H1 (cell line): ENCODE results near the gene LAPTM4A. TPM values are rescaled to one million over a fixed set of nuclear protein-coding genes. Genes with fewer than 3 reads are reported as not detected.

ENCODE experiments used
- CTCF ChIA-PET: fragments of 300-600 bp; sonication (Branson Sonifier 250); formaldehyde crosslinking; loops from one replicate; lab custom pipeline; 2021; ENCODE audit not compliant: partially characterized antibody; lab: Charles Lee
- POLR2A ChIA-PET: fragments of 300-600 bp; sonication (Branson Sonifier 250); formaldehyde crosslinking; loops from one replicate; lab custom pipeline; 2021; ENCODE audit warnings: inconsistent platforms; ENCODE audit not compliant: partially characterized antibody; lab: Charles Lee
- DNase-seq, 2 experiments: peaks; one replicate each; pipeline versions ENCODE4 v3.0.0 to v3.0.0-alpha.2; 2010 to 2022; ENCODE audit warnings: low spot score in 2 of 2, low read depth in 1 of 2, mixed read lengths in 1 of 2
- FAIRE-seq: peaks from 2 replicates; lab custom pipeline; 2011; peaks lifted over from hg19 to GRCh38; lab: Jason Lieb, UNC
- H2AFZ ChIP-seq: 2 replicates; pipeline ENCODE4 v1.8.1; 2012; ENCODE audit warnings: low read length, inconsistent platforms
- H2AK5ac ChIP-seq: 2 replicates; pipeline ENCODE4 v1.6.1; 2013; ENCODE audit warnings: low read depth, low read length
- H2BK120ac ChIP-seq: replicated peaks from 2 replicates; pipeline ENCODE3; 2013; ENCODE audit warnings: low read depth, low read length, inconsistent platforms
- H2BK12ac ChIP-seq: 2 replicates; pipeline ENCODE4 v1.6.1; 2013; ENCODE audit warnings: low read depth, low read length
- H2BK15ac ChIP-seq: 2 replicates; pipeline ENCODE4 v1.6.1; 2013; ENCODE audit warnings: low read length
- H2BK20ac ChIP-seq: 2 replicates; pipeline ENCODE4 v1.6.1; 2013; ENCODE audit warnings: low read length
- H2BK5ac ChIP-seq: 2 replicates; pipeline ENCODE4 v1.6.1; 2013; ENCODE audit warnings: low read depth, low read length
- H3K14ac ChIP-seq: 2 replicates; pipeline ENCODE4 v1.6.1; 2013; ENCODE audit warnings: inconsistent platforms; ENCODE audit not compliant: insufficient read length
- H3K18ac ChIP-seq: 2 replicates; pipeline ENCODE4 v1.6.1; 2013; ENCODE audit warnings: low read length; ENCODE audit errors: extremely low read depth
- H3K23ac ChIP-seq: 2 replicates; pipeline ENCODE4 v1.6.1; 2013; ENCODE audit warnings: inconsistent platforms; ENCODE audit not compliant: insufficient read length
- H3K23me2 ChIP-seq: 2 replicates; pipeline ENCODE4 v1.6.1; 2013; ENCODE audit warnings: low read depth, low read length
- H3K27ac ChIP-seq: 2 replicates; pipeline ENCODE4 v1.6.1; 2011; ENCODE audit warnings: low read depth, low read length, inconsistent platforms
- H3K27me3 ChIP-seq, 4 experiments: replicated peaks in 1 of 4; 1 replicate in 1 of 4; 2 replicates in 3 of 4; pipeline versions ENCODE4 v1.6.1 to v1.8.1; 2011 to 2013; ENCODE audit warnings: low read length in 3 of 4, mild to moderate bottlenecking in 3 of 4, inconsistent platforms in 2 of 4, mixed read lengths in 2 of 4, moderate library complexity in 1 of 4; ENCODE audit not compliant: control insufficient read depth in 3 of 4, insufficient read depth in 3 of 4; ENCODE audit errors: extremely low read depth in 1 of 4
- H3K36me3 ChIP-seq, 4 experiments: 2 replicates each; pipeline versions ENCODE4 v1.6.1 to v1.8.1; 2011 to 2013; ENCODE audit warnings: mild to moderate bottlenecking in 4 of 4, low read length in 3 of 4, moderate library complexity in 2 of 4, control low read depth in 1 of 4, inconsistent platforms in 1 of 4; ENCODE audit not compliant: insufficient read depth in 4 of 4, control insufficient read depth in 2 of 4
- H3K4ac ChIP-seq: replicated peaks from 2 replicates; pipeline ENCODE3; 2013; ENCODE audit warnings: low read length, low read depth, mixed read lengths, inconsistent platforms; ENCODE audit not compliant: insufficient read length
- H3K4me1 ChIP-seq, 4 experiments: replicated peaks in 1 of 4; 1 replicate in 1 of 4; 2 replicates in 3 of 4; pipeline versions ENCODE4 v1.6.1 to v1.8.1; 2011 to 2013; ENCODE audit warnings: low read length in 3 of 4, inconsistent platforms in 2 of 4, mixed read lengths in 1 of 4; ENCODE audit not compliant: insufficient read depth in 4 of 4, control insufficient read depth in 3 of 4
- H3K4me2 ChIP-seq, 2 experiments: 2 replicates each; pipeline versions ENCODE4 v1.6.1 to v1.8.1; 2011 to 2013; ENCODE audit warnings: low read depth in 2 of 2, low read length in 2 of 2, control low read depth in 1 of 2, inconsistent platforms in 1 of 2, mild to moderate bottlenecking in 1 of 2; ENCODE audit not compliant: insufficient read depth in 1 of 2
- H3K4me3 ChIP-seq, 4 experiments: fragments of 200-600, 300-600 bp in 1 of 4; sonication (generic), shearing (Covaris generic), sonication (Bioruptor Twin) in 1 of 4; 2 replicates each; pipeline versions ENCODE4 v1.5.1 to v1.8.1; 2011 to 2016; ENCODE audit warnings: low read length in 4 of 4, low read depth in 3 of 4, control low read depth in 2 of 4, inconsistent platforms in 2 of 4, mild to moderate bottlenecking in 2 of 4, mixed read lengths in 1 of 4, moderate library complexity in 1 of 4; ENCODE audit not compliant: insufficient read depth in 2 of 4; ENCODE audit errors: extremely low read depth in 1 of 4
- H3K56ac ChIP-seq: replicated peaks from 2 replicates; pipeline ENCODE3; 2013; ENCODE audit warnings: low read depth, mild to moderate bottlenecking, mixed read lengths, low read length, inconsistent platforms; ENCODE audit not compliant: insufficient read length
- H3K79me1 ChIP-seq: 2 replicates; pipeline ENCODE4 v1.6.1; 2013; ENCODE audit warnings: low read depth, low read length, control low read depth
- H3K79me2 ChIP-seq, 2 experiments: 2 replicates each; pipeline versions ENCODE4 v1.6.1 to v1.8.1; 2012 to 2013; ENCODE audit warnings: low read length in 2 of 2, mild to moderate bottlenecking in 2 of 2, inconsistent platforms in 1 of 2; ENCODE audit not compliant: insufficient read depth in 2 of 2, control insufficient read depth in 1 of 2
- H3K9ac ChIP-seq, 4 experiments: replicated peaks in 1 of 4; 1 replicate in 1 of 4; 2 replicates in 3 of 4; pipeline versions ENCODE4 v1.6.1 to v1.8.1; 2011 to 2013; ENCODE audit warnings: low read depth in 3 of 4, low read length in 3 of 4, control low read depth in 2 of 4, mild to moderate bottlenecking in 2 of 4, moderate library complexity in 2 of 4, inconsistent platforms in 1 of 4; ENCODE audit errors: extremely low read depth in 1 of 4
- H3K9me3 ChIP-seq, 2 experiments: 2 replicates each; pipeline versions ENCODE4 v1.6.1 to v1.8.1; 2012 to 2013; ENCODE audit warnings: mild to moderate bottlenecking in 2 of 2, moderate library complexity in 2 of 2, control low read depth in 1 of 2, inconsistent platforms in 1 of 2, low read depth in 1 of 2, low read length in 1 of 2, mixed read lengths in 1 of 2; ENCODE audit not compliant: insufficient read depth in 2 of 2
- H4K20me1 ChIP-seq, 2 experiments: replicated peaks in 1 of 2; 2 replicates each; pipeline versions ENCODE3 to v1.8.1; 2011 to 2013; ENCODE audit warnings: inconsistent platforms in 2 of 2, low read length in 2 of 2, mild to moderate bottlenecking in 1 of 2; ENCODE audit not compliant: insufficient read depth in 2 of 2, control insufficient read depth in 1 of 2
- H4K5ac ChIP-seq: 2 replicates; pipeline ENCODE4 v1.6.1; 2013; ENCODE audit warnings: low read length, low read depth, mixed read lengths, inconsistent platforms; ENCODE audit not compliant: insufficient read length
- H4K8ac ChIP-seq: 2 replicates; pipeline ENCODE4 v1.8.0; 2013; ENCODE audit warnings: mild to moderate bottlenecking, moderate library complexity, low read length, inconsistent platforms; ENCODE audit not compliant: insufficient read depth; ENCODE audit errors: extremely low read depth
- H4K91ac ChIP-seq: replicated peaks from 2 replicates; pipeline ENCODE3; 2013; ENCODE audit warnings: low read length, mixed read lengths, inconsistent platforms; ENCODE audit not compliant: insufficient read length
- BACH1 ChIP-seq: IDR thresholded peaks from 2 replicates; pipeline ENCODE4 v1.6.1; 2012; ENCODE audit warnings: low read length, improper control_type of control experiment
- BCL11A ChIP-seq, 2 experiments: IDR thresholded peaks; one replicate each; pipeline ENCODE4 v1.6.1; 2011; ENCODE audit warnings: low read depth in 2 of 2, low read length in 2 of 2, mild to moderate bottlenecking in 2 of 2
- CBX5 ChIP-seq: fragments of 300-800, 300-1000 bp; sonication (generic); IDR thresholded peaks from 2 replicates; pipeline ENCODE4 v1.7.1; 2016; ENCODE audit warnings: antibody characterized with exemption, low read length, low read depth
- CBX8 ChIP-seq: fragments of 300-800, 300-1000 bp; sonication (generic); IDR thresholded peaks from 2 replicates; pipeline ENCODE4 v1.7.1; 2016; ENCODE audit warnings: low read depth, low read length, borderline replicate concordance
- HDAC2 ChIP-seq, 2 experiments: fragments of 300-600 bp in 1 of 2; sonication (generic) in 1 of 2; IDR thresholded peaks; 2 replicates each; pipeline ENCODE4 v1.6.1; 2011 to 2012; ENCODE audit warnings: low read depth in 2 of 2, low read length in 2 of 2, mild to moderate bottlenecking in 2 of 2, moderate library complexity in 2 of 2, borderline replicate concordance in 1 of 2, inconsistent platforms in 1 of 2
- KDM5A ChIP-seq: fragments of 200-600 bp; IDR thresholded peaks from 2 replicates; pipeline ENCODE4 v1.7.1; 2012; ENCODE audit warnings: mild to moderate bottlenecking, low read length, inconsistent platforms, mixed read lengths
- NANOG ChIP-seq: IDR thresholded peaks from 2 replicates; pipeline ENCODE4 v1.6.1; 2011; ENCODE audit warnings: low read length, low read depth, mild to moderate bottlenecking, inconsistent platforms; ENCODE audit not compliant: insufficient read depth, poor library complexity, severe bottlenecking
- NRF1 ChIP-seq: IDR thresholded peaks from 2 replicates; pipeline ENCODE4 v1.6.1; 2011; ENCODE audit warnings: mild to moderate bottlenecking, low read depth, low read length, improper control_type of control experiment
- PHF8 ChIP-seq: fragments of 200-600 bp; sonication (generic); conservative IDR thresholded peaks from 2 replicates; pipeline ENCODE4 v1.7.1; 2012; ENCODE audit warnings: low read depth, mild to moderate bottlenecking, inconsistent platforms, low read length, moderate library complexity
- POU5F1 ChIP-seq: IDR thresholded peaks from 2 replicates; pipeline ENCODE4 v1.6.1; 2011; ENCODE audit warnings: low read depth, mild to moderate bottlenecking, low read length, moderate library complexity
- RBBP5 ChIP-seq: IDR thresholded peaks from 2 replicates; pipeline ENCODE4 v1.7.1; 2012; ENCODE audit warnings: low read depth, mild to moderate bottlenecking, inconsistent platforms, low read length, moderate library complexity, borderline replicate concordance
- RFX5 ChIP-seq: IDR thresholded peaks from 2 replicates; pipeline ENCODE4 v1.6.1; 2011; ENCODE audit warnings: low read depth, low read length, improper control_type of control experiment, borderline replicate concordance
- ZNF274 ChIP-seq: IDR thresholded peaks from 2 replicates; pipeline ENCODE4 v1.7.0; 2012; ENCODE audit warnings: low read length, borderline replicate concordance; ENCODE audit errors: extremely low read depth
- WGBS, 2 experiments: shearing (Covaris generic) in 1 of 2; methylation state at CpG; one replicate each; pipeline versions ENCODE4 v1.1.6 to v1.1.7; 2013 to 2015; ENCODE audit warnings: low lambda C conversion rate in 2 of 2, mixed read lengths in 2 of 2, inconsistent platforms in 1 of 2, low coverage in 1 of 2, missing lambda C conversion rate in 1 of 2; ENCODE audit not compliant: insufficient replicate concordance in 2 of 2, insufficient coverage in 1 of 2, insufficient read length in 1 of 2; ENCODE audit errors: extremely low coverage in 1 of 2, missing lambda C conversion rate in 1 of 2; 5-methylcytosine and 5-hydroxymethylcytosine counted together
- polyA plus RNA-seq, 7 experiments: library from polyadenylated mRNA; depleted of rRNA in 3 of 7; stranded (reverse) in 5 of 7; unstranded in 2 of 7; fragments of >200 nt in 5 of 7; fragments of 200-250 nt in 2 of 7; gene quantifications; 1 replicate in 5 of 7; 2 replicates in 1 of 7; 4 replicates in 1 of 7; pipeline versions ENCODE4 v1.2.1 to v1.2.3, GENCODE V29; 2011 to 2013; ENCODE audit warnings: missing spikeins in 2 of 7, mixed read lengths in 2 of 7
- total RNA-seq: library from RNA; stranded (reverse); fragmentation: NEBNext Ultra II Directional; extraction: Animal tissue kit (Norgen Biotek cat#: 25700); gene quantifications from 2 replicates; pipeline ENCODE4 v1.2.1, GENCODE V29; 2021

Gene LAPTM4A
- total and polyA plus RNA-seq, 2 of the 8 experiments (the other 6 are each of a cell fraction or from before 2014, with no cell fraction given) = 193 to 419 TPM

GRCh38 chr2:20034821-20035220 lies 16.6 kb downstream of the LAPTM4A start:
- ChIA-PET POLR2A (interaction anchor here (1.1 to 2.4 kb wide), 2 partner anchors 8 to 17 kb away, joined by 4 to 6 read pairs; partner anchors contain the start of gene LAPTM4A), CTCF (interaction anchor here (0.6 to 6.1 kb wide), 5 partner anchors 9 to 69 kb away, joined by 3 to 30 read pairs (median 3); no protein-coding TSS in a partner anchor)
- H2AK5ac ChIP-seq = no peak overlapping the region
- no peak overlapping the region for H2BK20ac ChIP-seq
- 97% methylated on average over 2 of the region's 2 CpGs; no CpG with 5 or more reads in 1 of the 2 experiments for WGBS, 2 experiments
- no peak overlapping the region for H2BK5ac ChIP-seq
- no peak overlapping the region for H3K4me3 ChIP-seq
- H3K27ac ChIP-seq = no peak overlapping the region
- peaks cover 5 to 11% of the 10 kb centered on the region in 2 experiments for H4K20me1 ChIP-seq
- H3K18ac ChIP-seq = no peak overlapping the region
- H2BK12ac ChIP-seq = no peak overlapping the region
- DNase-seq (no peak), FAIRE-seq (no peak)
- no peak overlapping the region for H4K5ac ChIP-seq
- no peak overlapping the region for H3K4me2 ChIP-seq
- no peak overlapping the region for H4K91ac ChIP-seq
- H3K27me3 ChIP-seq = no peaks in the 10 kb centered on the region
- H3K23me2 ChIP-seq = no peaks in the 10 kb centered on the region
- no peaks in the 10 kb centered on the region for H3K4me1 ChIP-seq
- H3K14ac ChIP-seq = no peak overlapping the region
- peaks cover 18 to 80% (median 53%) of the 10 kb centered on the region in 4 experiments for H3K36me3 ChIP-seq
- no peak overlapping the region for H2BK120ac ChIP-seq
- H2AFZ ChIP-seq = no peak overlapping the region
- peaks cover 0 to 6% of the 10 kb centered on the region in 2 experiments; a peak in 1 of 4 replicates for H3K79me2 ChIP-seq
- no peaks in the 10 kb centered on the region for H3K9me3 ChIP-seq
- H3K79me1 ChIP-seq = no peaks in the 10 kb centered on the region
- no peak overlapping the region for H3K4ac ChIP-seq
- H3K23ac ChIP-seq = no peak overlapping the region
- no peak overlapping the region for H3K9ac ChIP-seq
- no peak overlapping the region for H4K8ac ChIP-seq
- H3K56ac ChIP-seq = no peak overlapping the region
- H2BK15ac ChIP-seq = no peak overlapping the region
- TF ChIP-seq NANOG (no peak), POU5F1 (no peak), PHF8 (no peak), KDM5A (no peak), ZNF274 (no peak), BCL11A (IDR thresholded peaks at IDR 0.05; ENCODE audit: low read depth in 2 of 2, low read length in 2 of 2) (no peak), RFX5 (no peak), CBX5 (no peak), BACH1 (no peak), RBBP5 (no peak), CBX8 (no peak), HDAC2 (IDR thresholded peaks at IDR 0.05; ENCODE audit: borderline replicate concordance in 1 of 2, low read depth in 2 of 2, low read length in 2 of 2) (no peak), NRF1 (no peak)
